ENCODE data around the gene URGCP. TPM values are rescaled to one million over a fixed set of nuclear protein-coding genes. Genes with fewer than 3 reads are reported as not detected.

Gene URGCP
- polyA plus RNA-seq, 2 donors: 12.2 to 18.8 TPM

DNA sequence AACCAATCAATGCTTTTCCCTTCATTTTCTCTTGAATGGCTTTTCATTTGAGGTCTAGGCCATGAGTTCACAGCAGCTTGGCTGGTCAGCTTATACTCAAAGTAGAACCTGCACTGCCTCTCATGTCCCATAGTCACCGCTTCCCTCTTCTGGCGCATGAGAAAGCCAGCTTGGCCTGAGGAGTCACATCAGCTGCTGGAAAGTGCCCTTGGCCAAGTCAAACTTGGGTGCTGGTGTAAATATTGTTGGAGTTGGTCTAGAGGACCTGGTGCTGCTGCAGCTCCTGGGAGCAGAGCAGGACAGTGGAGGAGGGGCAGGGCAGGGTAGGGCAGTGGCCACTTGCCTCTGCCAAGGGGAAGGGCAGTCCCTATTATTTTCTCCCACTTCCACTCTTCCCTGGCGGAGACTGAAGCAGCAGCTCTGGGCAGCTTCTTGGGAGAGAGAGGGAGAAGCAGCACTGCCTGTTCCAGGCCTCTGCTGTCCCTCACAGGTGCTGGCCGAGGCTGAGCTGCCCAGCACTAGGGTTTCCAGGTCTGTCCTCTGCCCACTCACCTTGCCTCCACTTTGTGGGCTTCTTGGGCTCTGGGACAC, 32.6 kb upstream of the URGCP start:
- WGBS, 2 donors: 89 to 95% methylated on average over 4 of the region's 4 CpGs
- peaks cover 0 to 3% of the 10 kb centered on the region in 2 donors for H3K36me3 ChIP-seq (ENCODE audit: control insufficient read depth in 2 of 2, insufficient read depth in 2 of 2, low read length in 1 of 2)
- H3K4me3 ChIP-seq (ENCODE audit: low read depth in 1 of 2, low read length in 2 of 2): no peak overlapping the region
- H3K27me3 ChIP-seq (ENCODE audit: control insufficient read depth in 1 of 2, insufficient read depth in 2 of 2, low read length in 2 of 2): no peaks in the 10 kb centered on the region
- peaks cover 4 to 8% of the 10 kb centered on the region in 2 donors for H3K4me1 ChIP-seq (ENCODE audit: control insufficient read depth in 2 of 2, insufficient read depth in 2 of 2, low read length in 1 of 2)
- no peak overlapping the region for H3K27ac ChIP-seq (ENCODE audit: low read depth in 2 of 2, low read length in 1 of 2)
- H3K9me3 ChIP-seq (ENCODE audit: control insufficient read depth in 2 of 2, insufficient read depth in 1 of 2, low read depth in 1 of 2, low read length in 1 of 2): no peaks in the 10 kb centered on the region

DNA sequence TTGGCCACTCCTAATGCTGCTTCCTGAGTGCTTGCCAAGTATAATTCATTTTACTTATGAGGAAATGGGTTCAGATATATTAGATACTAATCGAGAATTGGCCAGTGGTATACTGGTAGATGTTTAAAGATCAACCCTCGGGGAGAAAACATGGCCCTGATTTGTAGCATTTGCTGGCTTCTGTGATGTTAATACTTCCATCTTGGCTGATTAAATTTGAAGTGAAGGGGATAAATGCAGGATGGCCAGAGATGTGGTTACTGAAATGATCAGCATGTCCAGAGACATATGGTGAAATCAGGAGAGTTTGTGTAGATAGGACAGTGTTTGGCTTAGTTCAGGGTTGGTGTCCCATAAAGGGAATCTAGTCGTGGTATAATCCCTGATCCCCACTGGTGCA, 31.0 kb upstream of the URGCP start:
- 61 to 65% methylated on average over 3 of the region's 3 CpGs for WGBS, 2 donors
- Histone ChIP-seq H3K36me3 (ENCODE audit: control insufficient read depth in 2 of 2, insufficient read depth in 2 of 2, low read length in 1 of 2) (peaks cover 0 to 3% of the 10 kb centered on the region in 2 donors), H3K27ac (ENCODE audit: low read depth in 2 of 2, low read length in 1 of 2) (no peak overlapping the region), H3K27me3 (ENCODE audit: control insufficient read depth in 1 of 2, insufficient read depth in 2 of 2, low read length in 2 of 2) (no peaks in the 10 kb centered on the region), H3K9me3 (ENCODE audit: control insufficient read depth in 2 of 2, insufficient read depth in 1 of 2, low read depth in 1 of 2, low read length in 1 of 2) (no peaks in the 10 kb centered on the region), H3K4me1 (ENCODE audit: control insufficient read depth in 2 of 2, insufficient read depth in 2 of 2, low read length in 1 of 2) (no peaks in the 10 kb centered on the region), H3K4me3 (ENCODE audit: low read depth in 1 of 2, low read length in 2 of 2) (no peak overlapping the region)

- Histone ChIP-seq H3K27ac (ENCODE audit: low read depth in 2 of 2, low read length in 1 of 2) (no peak overlapping the region), H3K36me3 (ENCODE audit: control insufficient read depth in 2 of 2, insufficient read depth in 2 of 2, low read length in 1 of 2) (peaks cover 0 to 2% of the 10 kb centered on the region in 2 donors), H3K4me1 (ENCODE audit: control insufficient read depth in 2 of 2, insufficient read depth in 2 of 2, low read length in 1 of 2) (no peaks in the 10 kb centered on the region), H3K9me3 (ENCODE audit: control insufficient read depth in 2 of 2, insufficient read depth in 1 of 2, low read depth in 1 of 2, low read length in 1 of 2) (no peaks in the 10 kb centered on the region), H3K27me3 (ENCODE audit: control insufficient read depth in 1 of 2, insufficient read depth in 2 of 2, low read length in 2 of 2) (no peaks in the 10 kb centered on the region), H3K4me3 (ENCODE audit: low read depth in 1 of 2, low read length in 2 of 2) (no peak overlapping the region)
- WGBS, 2 donors: 97 to 98% methylated on average over 3 of the region's 3 CpGs
Measured at GRCh38 chr7:43933902-43934560, 27.6 kb upstream of the URGCP start.

DNA sequence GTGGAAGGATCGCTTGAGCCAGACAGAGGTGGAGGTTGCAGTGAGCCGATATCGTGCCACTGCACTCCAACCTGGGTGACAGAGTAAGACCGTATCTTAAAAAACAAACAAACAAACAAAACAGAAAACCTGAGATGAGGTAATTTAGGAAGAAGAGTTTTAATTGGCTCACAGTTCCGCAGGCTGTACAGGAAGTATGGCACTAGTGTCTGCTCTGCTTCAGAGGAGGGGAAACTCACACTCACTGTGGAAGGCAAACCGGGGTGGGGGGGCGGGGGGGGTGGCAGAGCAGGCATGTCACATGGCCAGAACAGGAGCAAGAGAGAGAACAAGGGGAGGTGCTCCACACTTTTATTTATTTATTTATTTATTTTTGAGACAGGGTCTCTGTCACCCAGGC, 24.9 kb upstream of the URGCP start:
- Histone ChIP-seq H3K36me3 (ENCODE audit: control insufficient read depth in 2 of 2, insufficient read depth in 2 of 2, low read length in 1 of 2) (no peaks in the 10 kb centered on the region), H3K4me3 (ENCODE audit: low read depth in 1 of 2, low read length in 2 of 2) (no peak overlapping the region), H3K27ac (ENCODE audit: low read depth in 2 of 2, low read length in 1 of 2) (no peak overlapping the region), H3K4me1 (ENCODE audit: control insufficient read depth in 2 of 2, insufficient read depth in 2 of 2, low read length in 1 of 2) (no peaks in the 10 kb centered on the region), H3K9me3 (ENCODE audit: control insufficient read depth in 2 of 2, insufficient read depth in 1 of 2, low read depth in 1 of 2, low read length in 1 of 2) (no peaks in the 10 kb centered on the region), H3K27me3 (ENCODE audit: control insufficient read depth in 1 of 2, insufficient read depth in 2 of 2, low read length in 2 of 2) (no peaks in the 10 kb centered on the region)
- 84% methylated on average over 7 of the region's 7 CpGs for WGBS, 2 donors

- WGBS, 2 donors: 95 to 96% methylated on average over 5 of the region's 5 CpGs
- H3K4me3 ChIP-seq (ENCODE audit: low read depth in 1 of 2, low read length in 2 of 2): no peak overlapping the region
- H3K27ac ChIP-seq (ENCODE audit: low read depth in 2 of 2, low read length in 1 of 2): no peak overlapping the region
- H3K4me1 ChIP-seq (ENCODE audit: control insufficient read depth in 2 of 2, insufficient read depth in 2 of 2, low read length in 1 of 2): peaks cover 0 to 3% of the 10 kb centered on the region in 2 donors
- H3K27me3 ChIP-seq (ENCODE audit: control insufficient read depth in 1 of 2, insufficient read depth in 2 of 2, low read length in 2 of 2): no peaks in the 10 kb centered on the region
- H3K9me3 ChIP-seq (ENCODE audit: control insufficient read depth in 2 of 2, insufficient read depth in 1 of 2, low read depth in 1 of 2, low read length in 1 of 2): no peaks in the 10 kb centered on the region
- H3K36me3 ChIP-seq (ENCODE audit: control insufficient read depth in 2 of 2, insufficient read depth in 2 of 2, low read length in 1 of 2): no peaks in the 10 kb centered on the region
Measured at GRCh38 chr7:43929529-43930457, 23.4 kb upstream of the URGCP start.

GRCh38 chr7:43927810-43928209, 21.4 kb upstream of the URGCP start:
- Histone ChIP-seq H3K4me3 (ENCODE audit: low read depth in 1 of 2, low read length in 2 of 2) (no peak overlapping the region), H3K36me3 (ENCODE audit: control insufficient read depth in 2 of 2, insufficient read depth in 2 of 2, low read length in 1 of 2) (no peaks in the 10 kb centered on the region), H3K9me3 (ENCODE audit: control insufficient read depth in 2 of 2, insufficient read depth in 1 of 2, low read depth in 1 of 2, low read length in 1 of 2) (no peaks in the 10 kb centered on the region), H3K27ac (ENCODE audit: low read depth in 2 of 2, low read length in 1 of 2) (no peak overlapping the region), H3K27me3 (ENCODE audit: control insufficient read depth in 1 of 2, insufficient read depth in 2 of 2, low read length in 2 of 2) (no peaks in the 10 kb centered on the region), H3K4me1 (ENCODE audit: control insufficient read depth in 2 of 2, insufficient read depth in 2 of 2, low read length in 1 of 2) (peaks cover 0 to 3% of the 10 kb centered on the region in 2 donors)
- WGBS, 2 donors: 94 to 97% methylated on average over 4 of the region's 4 CpGs

DNA sequence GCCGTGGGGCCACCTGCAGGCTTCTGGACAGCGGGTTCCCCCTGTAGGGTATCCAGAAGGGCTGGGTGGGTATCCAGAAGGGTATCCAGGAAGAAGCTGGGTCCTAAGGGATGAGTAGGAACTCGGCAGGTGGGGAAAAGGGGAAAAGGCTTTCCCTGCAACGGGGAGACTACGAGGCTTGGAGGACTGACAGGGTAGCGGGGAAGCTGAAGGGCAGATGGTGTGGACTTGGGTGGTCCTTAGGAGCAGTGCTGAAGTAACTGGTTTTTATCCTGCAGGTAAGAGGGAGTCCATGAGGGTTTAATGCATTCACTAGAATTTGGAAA, 20.4 kb upstream of the URGCP start:
- no peaks in the 10 kb centered on the region for H3K9me3 ChIP-seq (ENCODE audit: control insufficient read depth in 2 of 2, insufficient read depth in 1 of 2, low read depth in 1 of 2, low read length in 1 of 2)
- 2 to 3% methylated on average over 6 of the region's 6 CpGs for WGBS, 2 donors

GRCh38 chr7:43925984-43926797, 19.8 kb upstream of the URGCP start, which contains the start of gene UBE2D4:
Gene UBE2D4, plus strand, starts transcription at chr7:43926436. Its CDS starts 97 bp downstream, at chr7:43926533.
- Histone ChIP-seq H3K27ac (ENCODE audit: low read depth in 2 of 2, low read length in 1 of 2) (peak within 1 kb of the TSS; percentile 98 to 99), H3K4me3 (ENCODE audit: low read depth in 1 of 2, low read length in 2 of 2) (peak within 1 kb of the TSS; percentile 69), H3K27me3 (ENCODE audit: control insufficient read depth in 1 of 2, insufficient read depth in 2 of 2, low read length in 2 of 2) (no peaks in the 10 kb centered on the region), H3K4me1 (ENCODE audit: control insufficient read depth in 2 of 2, insufficient read depth in 2 of 2, low read length in 1 of 2) (peaks cover 0 to 3% of the 10 kb centered on the region in 2 donors), H3K36me3 (ENCODE audit: control insufficient read depth in 2 of 2, insufficient read depth in 2 of 2, low read length in 1 of 2) (no peaks in the 10 kb centered on the region), H3K9me3 (ENCODE audit: control insufficient read depth in 2 of 2, insufficient read depth in 1 of 2, low read depth in 1 of 2, low read length in 1 of 2) (no peaks in the 10 kb centered on the region)
- WGBS, 2 donors: 0 to 1% methylated on average over 80 to 82 of the region's 82 CpGs

More for the DNA sequence above, 20.4 kb upstream of the URGCP start:
- Histone ChIP-seq H3K27me3 (ENCODE audit: control insufficient read depth in 1 of 2, insufficient read depth in 2 of 2, low read length in 2 of 2) (no peaks in the 10 kb centered on the region), H3K36me3 (ENCODE audit: control insufficient read depth in 2 of 2, insufficient read depth in 2 of 2, low read length in 1 of 2) (no peaks in the 10 kb centered on the region), H3K27ac (ENCODE audit: low read depth in 2 of 2, low read length in 1 of 2) (peak overlapping the region; percentile 98 to 99), H3K4me3 (ENCODE audit: low read depth in 1 of 2, low read length in 2 of 2) (peak overlapping the region; percentile 69), H3K4me1 (ENCODE audit: control insufficient read depth in 2 of 2, insufficient read depth in 2 of 2, low read length in 1 of 2) (peaks cover 0 to 3% of the 10 kb centered on the region in 2 donors)

DNA sequence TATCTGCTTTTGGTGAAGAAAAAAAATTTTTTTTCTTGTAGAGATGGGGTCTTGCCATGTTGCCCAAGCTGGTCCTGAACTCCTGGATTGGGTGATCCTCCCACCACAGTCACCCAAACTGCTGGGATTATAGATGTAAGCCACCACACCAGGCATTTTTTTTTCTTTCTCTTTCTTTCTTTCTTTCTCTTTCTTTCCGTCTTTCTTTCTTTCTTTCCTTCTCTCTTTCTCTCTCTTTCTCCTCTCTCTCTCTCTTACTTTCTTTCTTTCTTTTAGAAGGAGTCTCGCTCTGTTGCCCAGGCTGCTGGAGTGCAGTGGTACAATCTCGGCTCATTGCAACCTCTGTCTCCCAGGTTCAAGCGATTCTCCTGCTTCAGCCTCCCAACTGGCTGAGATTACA, 16.3 kb upstream of the URGCP start:
- H3K27me3 ChIP-seq (ENCODE audit: control insufficient read depth in 1 of 2, insufficient read depth in 2 of 2, low read length in 2 of 2): no peaks in the 10 kb centered on the region
- H3K4me3 ChIP-seq (ENCODE audit: low read depth in 1 of 2, low read length in 2 of 2): no peak overlapping the region
- peaks cover 0 to 8% of the 10 kb centered on the region in 2 donors for H3K36me3 ChIP-seq (ENCODE audit: control insufficient read depth in 2 of 2, insufficient read depth in 2 of 2, low read length in 1 of 2)
- peaks cover 0 to 3% of the 10 kb centered on the region in 2 donors for H3K4me1 ChIP-seq (ENCODE audit: control insufficient read depth in 2 of 2, insufficient read depth in 2 of 2, low read length in 1 of 2)
- no peaks in the 10 kb centered on the region for H3K9me3 ChIP-seq (ENCODE audit: control insufficient read depth in 2 of 2, insufficient read depth in 1 of 2, low read depth in 1 of 2, low read length in 1 of 2)
- WGBS, 2 donors: 94% methylated on average over 4 of the region's 4 CpGs
- no peak overlapping the region for H3K27ac ChIP-seq (ENCODE audit: low read depth in 2 of 2, low read length in 1 of 2)
